ENCODE measurements around the gene ARMH3. TPM values are rescaled to one million over a fixed set of nuclear protein-coding genes. Genes with fewer than 3 reads are reported as not detected.

Gene ARMH3
- total RNA-seq, 1 donor from 2014 or later: 6.6 TPM

- TF ChIP-seq CTCF (conservative IDR thresholded peaks at IDR 0.05; ENCODE audit: low read depth, low read length): no peak
- no peak for DNase-seq (ENCODE audit: low read depth)
- no peak overlapping the region for H3K4me3 ChIP-seq (ENCODE audit: low read depth, low read length)
Measured at GRCh38 chr10:101892782-101893391, 163.1 kb downstream of the ARMH3 start.

GRCh38 chr10:101889256-101890210 is 166.4 kb downstream of the ARMH3 start:
- DNase-seq (ENCODE audit: low read depth): no peak
- TF ChIP-seq CTCF (conservative IDR thresholded peaks at IDR 0.05; ENCODE audit: low read depth, low read length): peak; percentile 98
- no peak overlapping the region for H3K4me3 ChIP-seq (ENCODE audit: low read depth, low read length)

GRCh38 chr10:101888251-101888949 is 167.6 kb downstream of the ARMH3 start:
- no peak for TF ChIP-seq CTCF (conservative IDR thresholded peaks at IDR 0.05; ENCODE audit: low read depth, low read length)
- H3K4me3 ChIP-seq (ENCODE audit: low read depth, low read length): no peak overlapping the region
- DNase-seq (ENCODE audit: low read depth): no peak

- H3K4me3 ChIP-seq (ENCODE audit: low read depth, low read length): no peak overlapping the region
- no peak for DNase-seq (ENCODE audit: low read depth)
- no peak for TF ChIP-seq CTCF (conservative IDR thresholded peaks at IDR 0.05; ENCODE audit: low read depth, low read length)
Measured at GRCh38 chr10:101887775-101888174, 168.2 kb downstream of the ARMH3 start.

GRCh38 chr10:101886521-101887312 is 169.3 kb downstream of the ARMH3 start:
- H3K4me3 ChIP-seq (ENCODE audit: low read depth, low read length): no peak overlapping the region
- no peak for DNase-seq (ENCODE audit: low read depth)
- TF ChIP-seq CTCF (conservative IDR thresholded peaks at IDR 0.05; ENCODE audit: low read depth, low read length): no peak

- no peak for TF ChIP-seq CTCF (conservative IDR thresholded peaks at IDR 0.05; ENCODE audit: low read depth, low read length)
- H3K4me3 ChIP-seq (ENCODE audit: low read depth, low read length): no peak overlapping the region
- DNase-seq (ENCODE audit: low read depth): no peak
Measured at GRCh38 chr10:101881036-101881774, 174.8 kb downstream of the ARMH3 start.

Measured in epithelial cell of proximal tubule (primary cell).